Activated CD8-positive, alpha-beta memory T cell treated with anti-CD3 and anti-CD28 coated beads, Interleukin-2, amount 50 U/mL, for 48 hours (primary cell): ENCODE data around the gene SOS2.
A peak's percentile ranks its signal among the peaks of the same experiment; 100 is the strongest.

Source experiments
- DNase-seq: peaks from one replicate; pipeline ENCODE4 v3.0.0-alpha.2; 2020

SOS2 gene

DNA sequence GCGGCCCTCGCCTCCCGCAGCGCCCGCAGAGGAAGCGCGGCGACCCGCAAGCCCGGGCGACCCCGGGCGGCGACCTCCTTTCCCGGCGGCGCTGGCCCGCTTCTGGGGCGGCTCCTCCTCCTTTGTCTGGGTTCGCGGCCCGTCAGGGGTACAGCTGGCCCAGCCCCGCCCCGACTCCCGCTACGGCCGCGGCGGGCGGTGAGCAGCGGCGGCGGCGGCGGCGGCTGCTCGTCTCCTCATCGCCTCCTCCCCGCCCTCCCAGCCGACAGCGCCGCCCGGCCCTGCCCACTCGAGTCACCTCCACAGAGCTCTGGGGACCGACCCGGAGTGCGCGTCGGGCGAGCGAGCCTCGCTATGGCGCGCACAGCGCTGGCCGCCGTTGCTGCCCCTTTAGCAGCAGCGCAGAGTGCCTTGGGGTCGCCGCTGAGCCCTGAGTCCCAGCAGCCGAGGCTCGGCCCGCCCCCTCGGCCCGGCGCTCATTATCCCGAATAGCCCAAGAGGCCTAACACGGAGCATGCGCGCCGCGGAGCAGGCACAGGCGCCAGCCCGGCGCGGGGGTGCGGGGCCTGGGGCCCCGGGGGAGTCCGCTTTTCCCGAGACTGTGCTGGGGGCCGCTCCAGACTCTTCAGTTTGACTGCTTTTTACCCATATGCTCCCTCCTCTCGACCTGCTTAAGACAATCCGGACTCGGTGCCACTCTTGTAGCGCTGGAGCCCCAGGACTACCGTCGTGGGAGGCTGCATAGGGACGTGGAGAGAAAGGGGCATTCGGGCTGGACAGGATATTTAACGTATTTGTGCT, at the start of gene SOS2:
SOS2 (minus strand) TSS at position 104 of the 801 bp plus-strand sequence. CDS start 295 bp downstream, outside the sequence.
- peak; percentile 87 for DNase-seq

DNA sequence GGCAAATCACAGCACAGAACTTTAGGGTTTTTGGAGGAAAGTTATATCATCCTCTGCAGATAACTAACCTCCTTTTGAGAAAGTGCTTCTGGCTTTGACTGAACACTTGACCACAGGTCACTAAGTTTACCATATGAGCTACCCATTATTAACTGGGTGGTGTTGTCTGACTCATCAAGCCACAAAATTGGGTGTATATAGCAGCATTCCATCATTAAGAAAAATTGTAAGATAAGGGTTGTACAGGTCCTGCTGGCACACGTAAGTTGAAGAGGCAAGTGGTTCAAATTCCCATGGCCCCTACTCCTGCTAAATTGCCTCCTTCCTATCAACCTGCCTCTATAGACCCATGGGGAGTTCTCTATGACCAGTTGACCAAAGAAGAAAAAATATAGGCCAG, 41.1 kb upstream of the SOS2 start:
- DNase-seq, result no peak

DNA sequence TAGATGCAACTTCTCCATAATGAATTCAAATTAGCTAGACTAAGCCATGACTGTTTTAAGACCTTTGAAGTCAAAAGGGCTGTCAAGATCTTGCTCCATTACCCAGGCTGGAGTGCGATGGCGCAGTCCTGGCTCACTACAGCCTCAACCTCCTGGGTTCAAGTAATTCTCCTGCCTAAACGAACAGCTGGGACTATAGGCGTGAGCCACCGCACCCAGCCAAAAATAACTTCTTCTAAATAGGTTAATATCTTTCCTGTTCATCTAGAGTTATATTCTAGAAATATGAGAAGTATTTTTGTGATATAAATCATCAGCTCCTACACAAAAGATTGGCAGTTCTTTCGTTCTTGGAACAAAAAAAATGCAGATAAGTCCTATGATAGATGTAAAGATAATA, 39.6 kb upstream of the SOS2 start:
- DNase-seq, result no peak

DNA sequence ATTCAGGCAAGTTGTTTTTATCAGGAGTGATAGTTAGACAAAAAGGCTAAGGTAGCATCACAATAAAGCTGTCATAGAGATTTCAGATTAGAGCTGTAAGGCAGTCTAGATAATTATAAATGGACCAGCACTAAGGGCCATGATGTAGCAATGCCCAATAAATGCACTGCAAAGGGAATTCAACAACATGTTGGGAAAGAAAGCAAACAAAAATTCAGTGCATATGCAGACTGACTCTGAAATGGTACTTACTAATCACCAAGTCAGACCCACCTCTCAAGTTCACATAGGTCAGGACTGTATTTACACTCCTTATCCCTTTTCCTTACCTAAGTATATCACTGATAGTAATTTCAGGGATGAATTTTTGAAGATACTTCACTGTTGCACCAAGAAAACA, 33.7 kb upstream of the SOS2 start:
- no peak for DNase-seq

DNA sequence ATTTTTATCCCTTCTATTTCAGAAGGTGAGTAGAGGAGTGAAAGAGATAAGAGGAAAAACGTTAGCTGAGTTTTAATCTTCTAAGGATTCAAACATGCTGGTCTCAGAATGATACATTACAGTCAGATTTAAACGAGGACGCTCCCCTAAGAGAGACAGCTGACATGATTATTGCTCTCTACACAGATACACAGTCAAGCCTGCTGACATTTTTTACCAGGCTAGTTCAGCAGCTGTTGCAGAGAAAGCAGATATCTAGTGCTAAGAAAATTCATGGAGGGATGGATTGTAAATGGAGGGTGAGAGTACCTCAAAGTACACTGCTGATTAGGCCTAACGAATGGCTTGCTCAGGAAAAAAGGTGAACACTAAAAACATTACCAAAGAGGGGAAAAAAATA, 31.9 kb upstream of the SOS2 start:
- no peak for DNase-seq

DNA sequence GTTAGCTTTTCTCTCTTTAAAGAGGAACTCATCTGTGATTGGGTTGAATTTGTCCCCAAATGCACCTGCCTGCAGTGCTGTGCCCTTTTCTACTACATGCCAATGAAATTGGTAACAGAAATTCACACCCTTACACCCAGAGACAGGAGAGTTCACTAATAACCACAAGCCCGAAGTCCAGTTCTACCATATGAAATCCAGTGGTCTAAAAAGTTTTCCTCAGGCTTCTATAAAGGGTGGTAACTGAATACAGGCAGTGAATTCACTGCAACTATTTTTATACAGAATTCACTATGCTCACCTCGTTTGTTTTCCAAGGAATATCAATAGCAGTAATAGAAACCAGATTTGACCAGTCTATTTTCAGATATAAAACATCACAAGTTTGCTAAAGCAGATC, 31.5 kb upstream of the SOS2 start:
- DNase-seq, result no peak

DNA sequence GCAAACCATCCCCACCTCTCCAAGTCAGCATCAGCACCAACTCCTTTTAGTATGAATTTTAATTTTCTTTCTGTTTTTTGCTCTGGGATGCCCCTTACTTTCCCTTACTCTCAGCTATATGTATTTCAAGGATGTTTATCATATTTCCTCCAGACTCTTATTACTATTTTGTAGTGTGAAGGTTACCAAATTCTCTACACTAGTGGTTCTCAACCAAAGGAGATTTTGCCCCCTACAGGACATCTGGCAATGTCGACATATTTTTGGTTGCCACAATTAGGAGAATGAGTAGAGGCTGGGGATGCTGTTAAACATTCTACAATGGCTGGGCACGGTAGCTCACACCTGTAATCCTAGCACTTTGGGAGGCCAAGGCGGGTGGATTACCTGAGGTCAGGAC, 29.1 kb upstream of the SOS2 start:
- no peak for DNase-seq

DNA sequence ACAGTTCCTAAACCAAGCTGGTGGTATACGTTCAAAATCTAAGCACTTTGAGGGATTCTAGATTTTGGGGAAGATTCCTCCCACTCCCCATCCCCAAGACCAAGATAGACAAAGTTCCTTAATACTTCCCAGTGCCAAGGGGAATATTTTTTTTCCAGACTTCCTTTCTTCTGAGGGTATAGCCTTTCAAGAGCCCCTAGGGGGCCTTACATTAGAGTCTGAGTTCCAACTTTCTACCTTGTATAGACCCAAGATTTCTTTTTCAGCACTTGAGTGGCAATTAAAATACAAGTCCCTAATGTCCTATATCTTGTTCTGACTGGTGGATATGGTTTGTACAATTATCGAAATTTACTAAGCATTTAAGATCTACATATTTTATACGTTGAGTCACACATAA, 28.7 kb upstream of the SOS2 start:
- DNase-seq, result no peak

DNA sequence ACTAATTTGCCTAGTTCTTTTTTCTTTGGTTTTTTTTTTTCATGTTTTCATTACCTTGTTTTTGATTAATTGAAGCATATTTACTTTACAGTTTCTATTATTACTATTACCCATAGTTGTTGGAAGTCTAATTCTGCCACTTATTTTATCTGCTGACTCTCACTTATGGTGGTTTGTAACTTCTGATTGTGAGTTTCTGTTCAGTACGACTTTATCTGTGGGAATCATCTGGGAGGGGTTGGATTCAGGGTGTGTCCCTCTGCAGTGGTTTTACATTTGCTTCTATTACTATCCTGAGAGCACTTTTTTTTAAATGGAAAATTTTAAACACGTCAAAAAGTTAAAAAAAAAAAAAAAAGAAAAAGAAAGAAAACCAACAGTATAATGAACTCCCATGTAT, 26.4 kb upstream of the SOS2 start:
- DNase-seq, result no peak

DNA sequence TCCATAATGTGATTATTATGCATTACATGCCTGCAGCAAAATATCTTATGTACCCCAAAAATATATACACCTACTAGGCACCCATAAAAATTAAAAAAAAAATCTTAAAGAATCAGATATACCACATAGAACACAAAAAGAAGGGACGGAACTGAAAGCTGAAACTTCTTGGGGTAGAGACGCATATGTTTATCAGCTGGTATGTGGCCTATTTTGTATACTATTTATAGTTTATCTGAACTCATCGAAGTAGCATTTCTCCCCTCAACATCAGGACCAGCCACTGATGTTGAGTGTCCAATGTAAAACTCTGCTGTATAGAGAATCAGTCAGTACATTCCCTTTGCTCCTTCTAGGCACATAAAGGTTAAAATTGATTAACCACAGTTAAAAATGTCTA, 22.9 kb upstream of the SOS2 start:
- no peak for DNase-seq

DNA sequence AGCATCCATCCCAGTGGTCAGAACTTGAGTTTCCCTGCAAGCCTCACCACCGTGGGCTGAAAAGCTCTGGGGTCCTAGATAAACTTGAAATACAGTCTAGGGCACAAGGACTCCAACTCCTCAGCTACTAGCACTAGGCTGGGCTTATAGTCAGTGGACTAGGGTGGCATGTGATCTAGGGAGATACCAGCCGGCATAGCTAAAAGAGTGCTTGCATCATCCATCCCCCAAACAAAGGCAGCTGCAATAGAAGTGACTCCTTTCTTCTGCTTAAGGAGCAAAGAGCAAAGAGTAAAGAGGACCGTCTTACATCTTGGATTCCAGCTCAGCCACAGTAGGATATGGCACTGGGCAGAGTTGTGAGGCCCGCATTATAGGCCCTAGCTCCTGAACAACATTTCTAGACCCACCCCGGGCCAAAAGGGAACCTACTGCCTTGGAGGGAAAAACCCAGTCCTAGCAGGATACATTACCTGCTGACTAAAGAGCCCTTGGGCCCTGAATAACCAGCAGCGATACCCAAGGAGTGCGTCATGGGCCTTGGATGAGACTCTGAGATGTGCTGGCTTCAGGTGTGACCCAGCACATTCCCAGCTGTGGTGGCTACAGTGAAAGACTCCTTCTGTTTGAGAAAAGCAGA, 17.9 kb upstream of the SOS2 start:
- DNase-seq, result no peak

DNA sequence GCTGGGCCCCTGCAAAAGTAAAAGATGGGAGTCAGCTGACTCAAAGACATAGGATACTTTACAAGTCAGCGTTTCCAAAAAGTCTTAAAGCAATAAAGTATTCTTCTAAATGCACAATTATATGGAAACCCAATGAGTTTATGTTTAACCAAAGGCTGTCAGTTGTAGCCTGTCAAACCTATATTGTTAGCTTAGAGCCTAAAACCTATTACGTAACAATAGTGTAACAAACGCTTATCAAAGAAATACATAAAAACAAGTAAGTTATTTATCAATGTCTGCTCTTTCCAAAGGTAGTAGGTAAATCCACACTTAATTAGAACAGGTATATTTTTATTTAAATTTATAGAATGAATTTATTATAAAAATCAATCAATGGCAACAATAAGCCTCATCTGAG, 15.9 kb upstream of the SOS2 start:
- DNase-seq, result no peak

DNA sequence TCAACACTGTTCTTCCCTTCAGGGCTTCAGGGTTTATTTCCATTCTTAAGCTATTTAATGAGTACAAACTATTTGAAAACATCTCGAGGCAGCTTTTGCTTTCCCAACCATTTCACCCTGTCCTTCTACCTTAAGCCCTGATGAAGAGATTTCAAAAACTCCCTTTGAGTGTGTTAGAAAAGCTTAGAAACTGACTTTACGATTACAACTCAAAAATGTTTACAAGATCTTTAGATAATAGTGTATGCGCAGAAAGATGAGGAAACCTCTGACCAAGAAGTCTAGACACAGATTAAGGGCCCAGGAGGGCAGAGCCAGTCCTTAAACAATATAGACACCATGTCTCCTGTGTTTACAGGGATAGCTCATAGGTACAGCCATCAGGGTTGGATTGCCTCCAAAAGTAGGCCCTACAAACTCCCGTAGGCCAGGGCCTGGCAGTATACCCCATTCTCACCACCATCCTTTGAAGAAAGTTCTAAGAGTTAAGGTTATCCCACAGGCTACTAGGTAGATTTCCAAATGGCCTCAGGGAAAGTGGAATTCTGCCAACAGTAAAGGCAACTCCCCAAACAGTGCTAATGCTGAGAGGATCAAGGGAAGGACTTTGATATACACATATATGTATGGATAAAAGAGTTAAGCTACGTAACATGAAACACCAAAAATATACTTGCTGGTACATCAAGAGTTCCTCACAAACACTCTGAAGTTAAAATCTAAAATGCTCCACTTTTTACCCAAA, 11.4 kb upstream of the SOS2 start:
- no peak for DNase-seq

DNA sequence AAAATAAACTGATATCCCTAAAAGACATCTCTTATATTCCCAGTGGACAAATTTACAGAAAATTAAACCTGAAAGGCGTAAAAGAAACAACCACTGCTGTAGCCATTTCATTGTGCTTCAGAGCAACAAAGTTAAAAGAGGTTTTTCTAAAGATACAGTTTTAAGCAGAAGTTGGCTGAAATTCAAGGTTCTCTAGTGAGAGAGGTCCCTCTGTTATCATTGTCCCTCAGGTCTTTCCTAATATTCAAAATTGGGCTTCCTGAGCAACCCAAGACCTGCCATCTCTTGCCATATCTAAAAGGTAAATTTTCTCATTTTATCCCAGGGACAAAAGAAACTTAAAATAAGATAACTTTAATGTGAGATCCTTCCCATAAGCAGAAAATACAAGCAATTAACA, 10.7 kb upstream of the SOS2 start:
- DNase-seq, result no peak

DNA sequence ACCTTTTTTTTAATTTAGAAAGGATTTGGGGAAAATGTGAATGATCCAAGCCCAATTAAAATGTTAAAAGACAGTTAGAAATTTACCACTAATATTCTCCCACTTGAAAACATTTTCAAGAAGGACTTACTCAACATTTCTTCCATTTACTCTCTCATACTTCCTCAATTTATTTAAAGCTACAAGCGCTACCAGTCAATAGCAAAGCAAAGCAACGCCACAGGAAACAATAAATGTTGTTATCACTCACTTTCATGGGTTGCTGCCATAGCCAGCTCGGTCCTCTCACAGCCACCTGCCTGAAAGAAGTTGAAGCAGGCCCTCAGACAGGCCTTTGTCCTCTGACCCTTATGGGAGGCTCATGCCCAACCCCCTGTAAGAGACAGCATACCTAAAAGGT, 6.0 kb upstream of the SOS2 start:
- DNase-seq, result no peak

DNA sequence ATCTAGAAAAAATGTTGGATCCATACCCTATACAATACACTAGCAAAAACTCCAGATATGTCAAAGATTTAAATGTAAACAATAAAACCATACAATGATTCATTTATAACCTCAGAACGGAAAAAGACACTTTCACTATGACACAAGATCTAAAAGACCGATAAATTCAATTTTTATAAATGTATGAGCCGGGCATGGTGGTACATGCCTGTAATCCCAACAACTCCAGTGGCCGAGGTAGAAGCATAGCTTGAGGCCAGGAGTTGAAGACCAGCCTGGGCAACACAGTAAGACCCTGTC, 2.5 kb upstream of the SOS2 start:
- DNase-seq, result no peak

DNA sequence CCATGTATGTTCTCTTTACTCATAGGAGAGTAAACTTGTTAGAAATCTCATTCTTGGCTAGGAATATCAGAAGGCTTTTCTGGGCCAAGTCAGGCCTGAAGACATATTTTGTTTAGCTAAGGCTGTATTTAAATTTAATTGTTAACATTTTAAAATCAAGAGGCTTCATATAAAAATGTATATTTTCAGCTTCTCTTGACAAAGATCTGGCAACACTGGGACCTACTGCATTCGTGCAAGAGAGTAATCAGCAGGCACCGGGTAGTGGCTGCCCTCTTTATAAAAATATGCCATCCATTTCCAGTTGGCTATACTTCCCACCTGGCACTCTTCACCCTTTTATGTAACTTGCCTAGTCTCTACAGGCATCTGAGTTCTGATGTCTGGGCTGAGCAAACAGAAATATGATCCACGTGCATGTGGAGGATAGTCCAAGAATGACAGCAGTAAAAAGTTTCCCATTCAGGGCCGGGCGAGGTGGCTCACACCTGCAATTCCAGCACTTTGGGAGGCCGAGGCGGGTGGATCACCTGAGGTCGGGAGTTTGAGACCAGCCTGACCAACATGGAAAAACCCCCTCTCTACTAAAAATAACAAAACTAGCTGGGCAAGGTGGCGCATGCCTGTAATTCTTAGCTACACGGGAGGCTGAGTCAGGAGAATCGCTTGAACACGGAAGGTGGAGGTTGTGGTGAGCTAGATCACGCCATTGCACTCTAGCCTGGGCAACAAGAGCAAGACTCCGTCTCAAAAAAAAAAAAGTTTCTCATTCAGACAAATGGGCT, 2.0 kb upstream of the SOS2 start:
- no peak for DNase-seq

DNA sequence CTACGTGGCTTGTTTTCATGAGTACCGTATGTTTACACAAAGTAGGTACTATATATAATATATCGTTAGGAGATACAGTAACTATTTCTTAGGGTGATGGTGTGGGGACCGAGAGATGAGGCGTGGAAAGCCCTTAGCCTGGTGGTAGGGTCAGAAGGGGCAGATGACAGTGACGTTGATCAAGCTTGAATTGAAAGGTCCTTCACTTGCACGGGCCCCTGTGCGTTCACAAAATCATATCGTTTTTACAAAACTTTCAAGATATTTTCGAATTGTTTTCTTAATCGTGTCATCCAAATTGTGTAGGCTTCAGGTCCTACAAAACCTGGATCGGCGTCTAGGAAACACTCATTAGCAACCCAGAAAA, 881 bp upstream of the SOS2 start:
- DNase-seq, result no peak

DNA sequence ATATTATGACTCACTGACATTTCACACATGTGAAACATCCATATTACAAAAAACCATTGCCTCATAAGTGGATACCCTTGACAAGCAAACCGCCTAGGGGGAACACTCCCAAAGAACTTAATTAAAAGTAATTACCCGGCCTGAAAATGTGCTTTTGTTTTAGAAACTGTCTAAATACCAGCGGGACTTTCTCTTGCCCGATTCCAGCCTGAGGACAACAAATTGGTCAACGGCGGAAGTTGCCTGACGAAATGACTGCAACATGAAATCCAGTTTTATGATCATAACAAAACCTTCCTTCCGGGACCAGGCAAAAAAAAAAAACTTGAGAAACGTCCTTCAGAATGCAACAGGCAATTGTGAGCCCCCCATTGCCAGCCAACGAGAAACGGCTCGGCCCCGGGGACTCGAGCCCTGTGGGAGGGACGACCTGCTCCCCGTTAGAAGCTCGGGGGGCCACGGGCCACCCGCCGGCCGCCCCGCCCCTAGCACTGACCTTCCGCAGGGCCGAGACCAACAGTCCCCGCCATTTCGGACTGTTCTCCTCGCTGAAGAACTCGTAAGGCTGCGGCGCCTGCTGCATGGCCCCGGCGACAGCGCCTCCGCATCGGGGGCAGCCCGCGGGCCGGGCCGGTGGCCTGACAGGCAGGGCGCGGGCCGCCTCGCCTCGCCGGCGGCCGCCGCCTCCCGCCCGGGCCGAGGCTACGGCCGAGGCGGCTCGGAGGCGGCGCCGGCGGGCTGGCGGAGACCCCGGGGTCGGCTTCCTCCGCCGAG, 490 bp downstream of the SOS2 start:
- peak; percentile 69 for DNase-seq

DNA sequence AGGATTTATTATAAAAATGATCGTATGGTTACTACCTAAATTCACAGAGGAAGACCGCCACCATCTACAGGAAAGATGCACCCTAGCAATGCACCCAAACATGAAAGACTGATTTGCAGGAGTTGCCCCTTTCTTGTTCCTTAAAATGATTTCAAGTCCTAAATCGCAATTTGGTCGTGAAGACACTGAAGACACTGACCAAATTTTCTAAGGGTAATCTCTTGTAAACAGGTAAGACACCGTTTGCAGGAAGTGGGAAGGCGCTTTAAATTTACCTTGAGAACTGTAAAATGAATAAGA, 1.0 kb downstream of the SOS2 start:
- no peak for DNase-seq

DNA sequence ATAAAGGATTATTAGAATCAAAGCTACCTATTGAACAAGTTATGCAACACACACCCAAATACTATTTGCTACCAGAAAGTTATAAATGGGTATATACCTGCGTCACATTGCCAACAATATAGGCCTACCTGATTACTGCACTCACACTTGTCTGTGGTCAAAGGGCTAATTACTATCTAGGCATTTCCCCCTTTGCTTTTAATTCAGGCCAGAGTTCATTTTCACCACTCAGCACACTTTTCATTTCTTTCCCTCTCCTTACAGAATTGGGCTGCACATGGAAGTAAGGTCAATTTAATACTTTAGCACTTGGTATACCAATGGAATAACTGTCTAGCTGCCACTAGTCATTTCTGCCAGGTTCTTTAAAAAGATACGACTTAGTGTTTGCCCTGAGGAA, 1.7 kb downstream of the SOS2 start:
- DNase-seq, result no peak

DNA sequence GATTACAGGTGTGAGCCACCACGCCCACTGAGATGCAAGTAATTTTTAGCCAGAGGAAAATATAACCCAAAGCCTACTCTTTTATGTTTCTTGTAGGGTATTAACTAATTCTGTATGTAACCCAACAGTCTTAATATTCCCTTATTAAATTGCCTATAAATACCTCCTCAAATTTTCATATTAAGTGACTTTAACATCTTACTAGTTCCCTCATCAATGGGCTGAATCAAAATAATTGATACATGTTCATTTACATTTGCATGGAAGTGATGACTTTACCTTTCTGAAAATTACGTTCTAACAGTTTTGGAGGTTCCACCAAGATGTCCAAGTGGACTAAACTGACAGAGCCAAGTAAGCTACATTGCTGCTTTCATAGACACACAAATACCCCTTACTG, 3.1 kb downstream of the SOS2 start:
- no peak for DNase-seq

DNA sequence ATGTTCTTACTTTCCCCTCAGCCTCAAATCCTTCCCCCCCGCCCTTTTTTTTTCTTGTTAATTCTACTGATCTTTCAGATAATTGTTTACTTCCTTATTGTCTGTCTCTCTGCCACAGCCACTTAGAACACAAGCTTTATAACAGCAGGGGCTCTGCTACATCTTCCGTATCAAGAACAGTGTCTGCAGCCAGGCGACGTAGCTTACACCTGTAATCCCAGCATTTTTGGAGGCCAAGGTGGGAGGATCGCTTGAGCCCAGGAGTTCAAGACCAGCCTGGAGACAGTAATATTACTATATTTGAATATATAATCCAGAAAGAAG, 5.4 kb downstream of the SOS2 start:
- no peak for DNase-seq
